ENCODE results near the gene ALAS1.
A peak's percentile ranks its signal among the peaks of the same experiment; 100 is the strongest.
"Not testable (repeated sequence)": the region's sequence is repeated elsewhere in the genome, so short reads cannot be mapped to it uniquely, and the experiment has no call there.

Gene ALAS1

GRCh38 chr3:52197842-52198625 lies at the start of gene ALAS1:
Gene ALAS1, plus strand, starts transcription at chr3:52198160. Its CDS starts 1,082 bp downstream, at chr3:52199242.
- peak; percentile 98 for DNase-seq (ENCODE audit: low spot score)
- in situ Hi-C loops (cut with MboI; ENCODE audit: low pct_unique_long_range_greater_than_20kb, low sequenced_read_pairs, unreplicated experiment) = no loop called here
- TF ChIP-seq, protein P1, sequence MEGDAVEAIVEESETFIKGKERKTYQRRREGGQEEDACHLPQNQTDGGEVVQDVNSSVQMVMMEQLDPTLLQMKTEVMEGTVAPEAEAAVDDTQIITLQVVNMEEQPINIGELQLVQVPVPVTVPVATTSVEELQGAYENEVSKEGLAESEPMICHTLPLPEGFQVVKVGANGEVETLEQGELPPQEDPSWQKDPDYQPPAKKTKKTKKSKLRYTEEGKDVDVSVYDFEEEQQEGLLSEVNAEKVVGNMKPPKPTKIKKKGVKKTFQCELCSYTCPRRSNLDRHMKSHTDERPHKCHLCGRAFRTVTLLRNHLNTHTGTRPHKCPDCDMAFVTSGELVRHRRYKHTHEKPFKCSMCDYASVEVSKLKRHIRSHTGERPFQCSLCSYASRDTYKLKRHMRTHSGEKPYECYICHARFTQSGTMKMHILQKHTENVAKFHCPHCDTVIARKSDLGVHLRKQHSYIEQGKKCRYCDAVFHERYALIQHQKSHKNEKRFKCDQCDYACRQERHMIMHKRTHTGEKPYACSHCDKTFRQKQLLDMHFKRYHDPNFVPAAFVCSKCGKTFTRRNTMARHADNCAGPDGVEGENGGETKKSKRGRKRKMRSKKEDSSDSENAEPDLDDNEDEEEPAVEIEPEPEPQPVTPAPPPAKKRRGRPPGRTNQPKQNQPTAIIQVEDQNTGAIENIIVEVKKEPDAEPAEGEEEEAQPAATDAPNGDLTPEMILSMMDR (IDR thresholded peaks at IDR 0.05; ENCODE audit: extremely low read depth, insufficient read depth, missing control alignments) = no peak

DNA sequence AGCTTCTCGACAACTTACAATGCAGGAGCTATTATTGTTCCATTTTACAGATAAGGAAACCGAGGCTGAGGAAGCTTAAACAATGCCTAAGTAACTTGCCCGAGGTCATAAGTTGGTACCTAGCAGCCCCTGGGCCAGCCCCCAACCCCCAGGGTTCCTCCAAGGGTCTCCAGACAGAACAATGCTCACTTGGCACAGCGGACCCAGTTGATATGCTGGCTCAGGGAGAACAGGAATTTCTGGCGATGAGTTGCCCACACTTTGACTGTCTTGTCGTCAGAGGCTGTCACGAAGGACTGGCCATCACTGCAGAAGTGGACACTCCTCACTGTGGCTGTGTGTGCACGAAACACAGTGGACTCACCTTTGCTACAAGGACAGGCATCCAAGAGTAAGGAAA lies 48.9 kb upstream of the ALAS1 start:
- in situ Hi-C loops (cut with MboI; ENCODE audit: low pct_unique_long_range_greater_than_20kb, low sequenced_read_pairs, unreplicated experiment) = no loop called here
- no peak for DNase-seq (ENCODE audit: low spot score)

DNA sequence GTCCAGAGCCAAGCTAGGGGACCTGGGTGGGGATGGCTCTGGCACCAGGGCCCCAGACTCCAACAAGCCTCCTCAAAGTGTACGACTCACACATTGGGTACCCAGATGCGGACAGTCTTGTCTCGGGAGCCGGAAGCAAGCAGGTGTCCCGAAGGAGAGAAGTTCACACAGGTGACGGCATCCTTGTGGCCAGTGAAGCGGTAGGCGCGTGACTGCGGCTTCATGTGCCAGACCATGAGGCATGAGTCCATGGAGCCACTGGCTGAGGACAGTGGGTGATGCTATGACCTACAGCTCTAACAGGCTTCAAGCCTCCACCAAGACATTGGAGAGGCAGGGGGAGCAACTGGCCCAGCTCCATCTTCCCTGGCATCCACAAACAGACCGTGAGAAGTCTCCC lies 48.2 kb upstream of the ALAS1 start:
- no peak for DNase-seq (ENCODE audit: low spot score)
- in situ Hi-C loops (cut with MboI; ENCODE audit: low pct_unique_long_range_greater_than_20kb, low sequenced_read_pairs, unreplicated experiment) = no loop called here
- TF ChIP-seq, protein P1 (IDR thresholded peaks at IDR 0.05; ENCODE audit: extremely low read depth, insufficient read depth, missing control alignments) = no peak

More for the DNA sequence above, 48.9 kb upstream of the ALAS1 start:
- TF ChIP-seq, protein P1 (IDR thresholded peaks at IDR 0.05; ENCODE audit: extremely low read depth, insufficient read depth, missing control alignments) = no peak

DNA sequence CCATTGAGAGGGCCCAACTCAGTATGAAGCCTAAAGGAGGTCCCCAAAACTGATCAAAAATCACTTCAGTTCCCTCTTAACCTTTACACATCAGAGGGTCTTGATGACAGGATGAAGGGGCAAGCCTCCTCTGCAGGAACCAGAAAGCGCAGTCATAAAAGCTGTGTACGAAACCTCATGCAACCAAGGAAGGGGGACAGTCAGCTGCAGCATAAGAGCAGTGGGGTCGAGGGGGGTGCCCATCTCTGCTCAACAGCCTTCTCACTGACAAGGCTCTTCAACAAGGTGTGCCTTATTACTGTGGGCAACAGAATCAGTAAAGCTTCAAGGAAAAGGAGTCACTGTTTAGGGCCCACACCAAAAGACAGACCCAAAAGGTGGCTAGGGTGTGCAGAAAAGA lies 47.6 kb upstream of the ALAS1 start:
- no peak for DNase-seq (ENCODE audit: low spot score)
- TF ChIP-seq, protein P1 (IDR thresholded peaks at IDR 0.05; ENCODE audit: extremely low read depth, insufficient read depth, missing control alignments) = no peak
- in situ Hi-C loops (cut with MboI; ENCODE audit: low pct_unique_long_range_greater_than_20kb, low sequenced_read_pairs, unreplicated experiment) = no loop called here

GRCh38 chr3:52150860-52151259 lies 47.1 kb upstream of the ALAS1 start:
- no peak for DNase-seq (ENCODE audit: low spot score)
- TF ChIP-seq, protein P1 (IDR thresholded peaks at IDR 0.05; ENCODE audit: extremely low read depth, insufficient read depth, missing control alignments) = no peak
- in situ Hi-C loops (cut with MboI; ENCODE audit: low pct_unique_long_range_greater_than_20kb, low sequenced_read_pairs, unreplicated experiment) = no loop called here

DNA sequence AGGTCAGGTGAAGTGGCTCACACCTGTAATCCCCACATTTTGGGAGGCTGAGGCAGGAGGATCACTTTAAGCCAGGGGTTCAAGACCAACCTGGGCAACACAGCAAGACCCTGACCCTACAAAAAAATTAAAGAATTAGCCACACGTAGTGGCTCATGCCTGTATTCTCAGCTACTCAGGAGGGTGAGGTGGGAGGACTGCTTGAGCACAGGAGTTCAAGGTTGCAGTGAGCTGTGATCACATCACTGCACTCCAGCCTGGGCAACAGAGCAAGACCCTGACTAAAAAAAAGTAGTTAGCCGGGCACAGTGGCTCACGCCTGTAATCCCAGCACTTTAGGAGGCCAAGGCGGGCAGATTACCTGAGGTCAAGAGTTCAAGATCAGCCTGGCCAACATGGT lies 46.0 kb upstream of the ALAS1 start:
- DNase-seq (ENCODE audit: low spot score); in situ Hi-C loops (cut with MboI; ENCODE audit: low pct_unique_long_range_greater_than_20kb, low sequenced_read_pairs, unreplicated experiment): not testable (repeated sequence)

GRCh38 chr3:52153389-52154096 lies 44.4 kb upstream of the ALAS1 start:
- TF ChIP-seq, protein P1 (IDR thresholded peaks at IDR 0.05; ENCODE audit: extremely low read depth, insufficient read depth, missing control alignments) = no peak
- in situ Hi-C loops (cut with MboI; ENCODE audit: low pct_unique_long_range_greater_than_20kb, low sequenced_read_pairs, unreplicated experiment) = no loop called here
- no peak for DNase-seq (ENCODE audit: low spot score)
